K562 (cell line): Measurements from ENCODE around the gene APOBEC3G. TPM values are rescaled to one million over a fixed set of nuclear protein-coding genes. Genes with fewer than 3 reads are reported as not detected.

Experiments used
- ATAC-seq: fragments of 200-7000 bp; cut with Tn5 transposase; 3 replicates; pipeline ENCODE4 v1.9.1; 2020; ENCODE audit warnings: moderate library complexity
- BruUV-seq: library from RNA; stranded (reverse); fragments of 400-500 nt; replicated peaks from 2 replicates; lab custom pipeline; 2021; lab: Mats Ljungman, UMichigan
- CTCF ChIA-PET: fragments of 300-600 bp; formaldehyde crosslinking; extraction: SDS; loops from one replicate; lab custom pipeline; 2021; ENCODE audit warnings: low intra/inter-chr PET ratio; lab: Yijun Ruan, JAX
- POLR2A ChIA-PET: fragments of 300-600, 350-650 bp; sonication (Branson Sonifier 250); formaldehyde crosslinking; extraction: SDS; loops from one replicate; lab custom pipeline; 2021; ENCODE audit warnings: antibody characterized with exemption, inconsistent platforms; lab: Yijun Ruan, JAX
- DNase-seq, 4 experiments: peaks; one replicate each; pipeline versions ENCODE4 v3.0.0 to v3.0.0-alpha.2; 2011 to 2018; ENCODE audit warnings: low spot score in 3 of 4, mixed read lengths in 3 of 4; ENCODE audit errors: extremely low read depth in 1 of 4
- FAIRE-seq: peaks from 2 replicates; lab custom pipeline; 2011; peaks lifted over from hg19 to GRCh38; lab: Jason Lieb, UNC
- H2AFZ ChIP-seq: 2 replicates; pipeline ENCODE4 v1.6.0; 2011; ENCODE audit warnings: low read depth, low read length, control low read depth, inconsistent platforms
- H3K27ac ChIP-seq: fragments of 200-600 bp; 3 replicates; pipeline ENCODE4 v1.8.0; 2011; ENCODE audit warnings: low read depth, mild to moderate bottlenecking, control low read depth, inconsistent platforms, low read length, moderate library complexity, mixed read lengths; ENCODE audit errors: extremely low read depth
- H3K27me3 ChIP-seq, 2 experiments: fragments of 300-600 bp in 1 of 2; 2 replicates in 1 of 2; 3 replicates in 1 of 2; pipeline versions ENCODE4 v1.6.0 to v1.8.0; 2011; ENCODE audit warnings: inconsistent platforms in 2 of 2, low read length in 2 of 2, mild to moderate bottlenecking in 1 of 2, mixed read lengths in 1 of 2, moderate library complexity in 1 of 2; ENCODE audit not compliant: control insufficient read depth in 2 of 2, insufficient read depth in 2 of 2
- H3K36me3 ChIP-seq: fragments of 300-600 bp; 3 replicates; pipeline ENCODE4 v1.8.0; 2011; ENCODE audit warnings: mild to moderate bottlenecking, low read length, inconsistent platforms; ENCODE audit not compliant: control insufficient read depth, insufficient read depth
- H3K4me1 ChIP-seq, 2 experiments: fragments of 200-600 bp in 1 of 2; replicated peaks in 1 of 2; 2 replicates in 1 of 2; 3 replicates in 1 of 2; pipeline versions ENCODE4 v1.5.1 to v1.8.0; 2011; ENCODE audit warnings: inconsistent platforms in 2 of 2, low read length in 2 of 2, mild to moderate bottlenecking in 1 of 2, mixed read lengths in 1 of 2, moderate library complexity in 1 of 2; ENCODE audit not compliant: control insufficient read depth in 2 of 2, insufficient read depth in 2 of 2
- H3K4me2 ChIP-seq: 2 replicates; pipeline ENCODE4 v1.6.1; 2011; ENCODE audit warnings: low read length, control low read depth, inconsistent platforms, mixed read lengths; ENCODE audit not compliant: insufficient read depth
- H3K4me3 ChIP-seq: fragments of 200-600 bp; sonication (generic), shearing (Covaris generic); 2 replicates; pipeline ENCODE4 v1.5.1; 2016; ENCODE audit warnings: control low read depth, inconsistent platforms
- H3K79me2 ChIP-seq: fragments of 200-600 bp; 3 replicates; pipeline ENCODE4 v1.8.0; 2011; ENCODE audit warnings: low read length, inconsistent platforms; ENCODE audit not compliant: control insufficient read depth, insufficient read depth
- H3K9ac ChIP-seq, 2 experiments: 2 replicates each; pipeline versions ENCODE4 v1.6.0 to v1.6.1; 2011; ENCODE audit warnings: low read depth in 2 of 2, low read length in 2 of 2, control low read depth in 1 of 2, inconsistent platforms in 1 of 2, mild to moderate bottlenecking in 1 of 2, mixed read lengths in 1 of 2; ENCODE audit not compliant: insufficient read depth in 1 of 2
- H3K9me1 ChIP-seq: one replicate; pipeline ENCODE4 v1.6.0; 2011; ENCODE audit warnings: inconsistent platforms, mild to moderate bottlenecking, low read length, moderate library complexity; ENCODE audit not compliant: control insufficient read depth, insufficient read depth
- H3K9me3 ChIP-seq: replicated peaks from 2 replicates; pipeline ENCODE4 v1.5.1; 2011; ENCODE audit warnings: low read depth, low read length, inconsistent platforms; ENCODE audit not compliant: control insufficient read depth, insufficient read depth
- H4K20me1 ChIP-seq: replicated peaks from 2 replicates; pipeline ENCODE4 v1.6.1; 2011; ENCODE audit warnings: low read length, inconsistent platforms, mixed read lengths; ENCODE audit not compliant: control insufficient read depth, insufficient read depth
- BCOR ChIP-seq: fragments of 450-650 bp; IDR thresholded peaks from 2 replicates; pipeline ENCODE4 v1.6.1; 2016
- BRF1 ChIP-seq: IDR thresholded peaks from 3 replicates; pipeline ENCODE4 v1.6.1; 2011; ENCODE audit warnings: borderline replicate concordance, mild to moderate bottlenecking; ENCODE audit not compliant: insufficient read length; ENCODE audit errors: extremely low read depth
- CLOCK ChIP-seq: fragments of 250-450 bp; sonication (Bioruptor Pico); IDR thresholded peaks from 2 replicates; pipeline ENCODE4 v1.4.0; 2020; ENCODE audit warnings: mild to moderate bottlenecking, moderate library complexity, borderline replicate concordance
- EWSR1 ChIP-seq: fragments of 450-650 bp; IDR thresholded peaks from 2 replicates; pipeline ENCODE4 v1.6.1; 2018; ENCODE audit warnings: borderline replicate concordance, mild to moderate bottlenecking, low read depth, moderate library complexity; ENCODE audit not compliant: partially characterized antibody
- FOS ChIP-seq: IDR thresholded peaks from 3 replicates; pipeline ENCODE4 v1.6.1; 2011; ENCODE audit not compliant: insufficient read length; ENCODE audit errors: extremely low read depth
- MYNN ChIP-seq, 2 experiments: sonication (generic); formaldehyde crosslinking in 1 of 2; IDR thresholded peaks; 2 replicates each; pipeline versions ENCODE4 v1.5.0 to v1.6.1; 2016 to 2020; ENCODE audit warnings: antibody characterized with exemption in 1 of 2, missing genetic modification reagents in 1 of 2
- NCOA4 ChIP-seq: fragments of 450-650 bp; IDR thresholded peaks from 2 replicates; pipeline ENCODE4 v1.6.1; 2018; ENCODE audit warnings: mild to moderate bottlenecking; ENCODE audit not compliant: partially characterized antibody
- NFATC3 ChIP-seq: fragments of 450-650 bp; IDR thresholded peaks from 2 replicates; pipeline ENCODE4 v1.6.1; 2017; ENCODE audit warnings: mild to moderate bottlenecking
- NFE2L1 ChIP-seq: fragments of 450-650 bp; IDR thresholded peaks from 2 replicates; pipeline ENCODE4 v1.6.1; 2016; ENCODE audit warnings: missing genetic modification characterization, low read depth, mild to moderate bottlenecking, missing compliant biosample characterization, moderate library complexity, borderline replicate concordance
- NFIC ChIP-seq: fragments of 450-650 bp; IDR thresholded peaks from 2 replicates; pipeline ENCODE4 v1.6.1; 2017; ENCODE audit warnings: mild to moderate bottlenecking, inconsistent platforms
- PPARD ChIP-seq: fragments of 250-450 bp; sonication (Bioruptor Pico); IDR thresholded peaks from 2 replicates; pipeline ENCODE4 v1.8.0; 2022; ENCODE audit warnings: inconsistent platforms, mild to moderate bottlenecking, moderate library complexity
- SIN3A ChIP-seq, 2 experiments: fragments of 150-350 bp in 1 of 2; IDR thresholded peaks; 2 replicates each; pipeline ENCODE4 v1.6.1; 2011 to 2016; ENCODE audit warnings: borderline replicate concordance in 2 of 2, low read depth in 2 of 2, low read length in 2 of 2, mild to moderate bottlenecking in 2 of 2, moderate library complexity in 2 of 2; ENCODE audit not compliant: control insufficient read depth in 1 of 2
- SUPT5H ChIP-seq: fragments of 450-650 bp; IDR thresholded peaks from 2 replicates; pipeline ENCODE4 v1.6.1; 2016
- TAL1 ChIP-seq: fragments of 450-650 bp; IDR thresholded peaks from 2 replicates; pipeline ENCODE4 v1.6.1; 2016; ENCODE audit warnings: mild to moderate bottlenecking
- TARDBP ChIP-seq: fragments of 450-650 bp; IDR thresholded peaks from 2 replicates; pipeline ENCODE4 v1.6.1; 2016
- TBP ChIP-seq: optimal IDR thresholded peaks from 2 replicates; pipeline ENCODE3; 2011; ENCODE audit warnings: low read depth, low read length, improper control_type of control experiment
- TEAD2 ChIP-seq: fragments of 450-650 bp; IDR thresholded peaks from 2 replicates; pipeline ENCODE4 v1.6.1; 2016; ENCODE audit warnings: missing genetic modification characterization, control low read depth, missing compliant biosample characterization
- ZNF398 ChIP-seq: fragments of 250-450 bp; sonication (Bioruptor Pico); IDR thresholded peaks from 2 replicates; pipeline ENCODE4 v1.8.0; 2021; ENCODE audit warnings: moderate library complexity, mild to moderate bottlenecking, inconsistent platforms
- WGBS: fragments of 100-300 bp; shearing (Covaris generic); methylation state at CpG from one replicate; pipeline ENCODE4 v1.1.6; 2016; ENCODE audit warnings: low coverage, mixed read lengths; ENCODE audit not compliant: insufficient coverage; ENCODE audit errors: missing lambda C conversion rate; 5-methylcytosine and 5-hydroxymethylcytosine counted together
- in situ Hi-C: fragments of 300-500 bp; cut with MboI; formaldehyde crosslinking; loops from 4 replicates; pipeline ENCODE4 v1.15.0; 2018; ENCODE audit warnings: inconsistent platforms, mixed read lengths
- intact Hi-C: fragments of 100-400 bp; cut with micrococcal nuclease; formaldehyde crosslinking; loops from 2 replicates; pipeline ENCODE4 v1.14.2; 2022
- polyA plus RNA-seq, 8 experiments: library from polyadenylated mRNA; depleted of rRNA in 4 of 8; stranded (reverse) in 5 of 8; unstranded in 3 of 8; fragments of >200 nt; fragmentation: Nextera tagmentation in 2 of 8; fragmentation: Illumina TruSeq in 1 of 8; extraction: Ambion mirVana in 2 of 8; extraction: Trizol in 1 of 8; gene quantifications; 2 replicates each; pipeline versions ENCODE4 v1.2.1 to v1.2.3, GENCODE V29; 2011 to 2014; ENCODE audit warnings: inconsistent platforms in 1 of 8, missing spikeins in 1 of 8
- total RNA-seq, 7 experiments: library from RNA; depleted of rRNA in 6 of 7; stranded (reverse); fragments of >200 nt in 6 of 7; fragmentation: Illumina TruSeq in 2 of 7; extraction: Trizol in 2 of 7; gene quantifications; 2 replicates each; pipeline versions ENCODE4 v1.2.1 to v1.2.3, GENCODE V29; 2011 to 2021; ENCODE audit warnings: low replicate concordance in 1 of 7

APOBEC3G gene
- total and polyA plus RNA-seq, 9 of the 15 experiments (the other 6 are each of a cell fraction or from before 2014, with no cell fraction given) = 5.2 to 20.8 (median 11.4) TPM

DNA sequence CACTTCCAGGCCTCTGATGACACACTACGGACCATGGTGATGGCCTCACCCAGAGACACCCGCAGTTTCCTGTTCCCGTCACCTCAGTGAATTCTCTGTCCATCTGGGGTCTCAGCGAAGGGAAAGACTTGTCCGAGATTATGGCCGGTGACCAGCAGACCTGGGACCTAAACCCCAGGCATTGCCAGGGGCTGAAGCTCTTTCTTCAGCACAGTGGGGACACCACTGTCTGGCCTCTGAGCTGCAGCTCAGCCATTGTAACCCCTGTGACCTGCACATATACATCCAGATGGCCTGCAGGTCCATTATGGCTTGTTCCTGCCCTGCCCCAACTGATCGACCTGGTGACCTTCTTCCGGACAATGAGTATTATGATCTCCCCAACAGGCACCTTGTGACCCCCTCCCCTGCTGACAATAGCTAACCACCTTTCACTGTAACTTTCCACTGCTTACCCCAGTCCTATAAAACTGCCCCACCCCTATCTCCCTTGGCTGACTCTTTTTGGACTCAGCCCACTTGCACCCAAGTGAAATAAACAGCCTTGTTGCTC is 53.2 kb downstream of the APOBEC3G start:
- WGBS = 65% methylated on average over 8 of the region's 8 CpGs
- FAIRE-seq (no peak), DNase-seq (no peak), ATAC-seq (no peak)
- BruUV-seq = no TSS peak
- no peak overlapping the region for H3K4me2 ChIP-seq
- H3K9me3 ChIP-seq = no peaks in the 10 kb centered on the region
- H3K27me3 ChIP-seq = no peaks in the 10 kb centered on the region
- H3K79me2 ChIP-seq = no peaks in the 10 kb centered on the region
- no peaks in the 10 kb centered on the region for H3K36me3 ChIP-seq
- in situ Hi-C loops (no loop called here), intact Hi-C loops (no loop called here)
- H3K4me3 ChIP-seq = no peak overlapping the region
- H3K27ac ChIP-seq = no peak overlapping the region; the same call in 2 of the 3 replicates
- no peaks in the 10 kb centered on the region for H3K9me1 ChIP-seq
- H4K20me1 ChIP-seq = no peaks in the 10 kb centered on the region
- peaks cover 13 to 27% of the 10 kb centered on the region in 2 experiments for H3K4me1 ChIP-seq
- CTCF ChIA-PET = no interaction called here
- H3K9ac ChIP-seq = no peak overlapping the region; a peak in 1 of 4 replicates
- no peak overlapping the region for H2AFZ ChIP-seq
- POLR2A ChIA-PET = no interaction called here
- TF ChIP-seq MYNN (IDR thresholded peaks at IDR 0.05) = no peak
- no peak for TF ChIP-seq MYNN (CRISPR knock-in tag; IDR thresholded peaks at IDR 0.05)
- no peak for TF ChIP-seq NFIC
- TF ChIP-seq SIN3A (IDR thresholded peaks at IDR 0.05; ENCODE audit: borderline replicate concordance in 2 of 2, control insufficient read depth in 1 of 2, low read depth in 2 of 2, low read length in 2 of 2) = no peak
- TF ChIP-seq PPARD (CRISPR knock-in tag) = no peak
- no peak for TF ChIP-seq TEAD2 (tag)
- TF ChIP-seq CLOCK (CRISPR knock-in tag) = no peak
- no peak for TF ChIP-seq ZNF398
- TF ChIP-seq BRF1 = no peak
- TF ChIP-seq TARDBP = no peak
- no peak for TF ChIP-seq EWSR1
- TF ChIP-seq FOS = no peak
- TF ChIP-seq NCOA4 = no peak
- TF ChIP-seq TAL1 = no peak
- no peak for TF ChIP-seq SUPT5H
- no peak for TF ChIP-seq NFE2L1 (tag)
- no peak for TF ChIP-seq TBP
- TF ChIP-seq NFATC3 = no peak
- TF ChIP-seq BCOR = no peak
